HEK293 (cell line): ENCODE results near the gene PERM1.

ENCODE experiments used
- CTCF ChIA-PET: fragments of 350-600 bp; formaldehyde crosslinking; extraction: SDS; loops from one replicate; lab custom pipeline; 2021; ENCODE audit warnings: antibody characterized with exemption; lab: Yijun Ruan, JAX
- POLR2A ChIA-PET: fragments of 300-600 bp; formaldehyde crosslinking; extraction: SDS; loops from one replicate; lab custom pipeline; 2020; ENCODE audit warnings: antibody characterized with exemption, inconsistent platforms; lab: Yijun Ruan, JAX
- H3K27ac ChIP-seq: fragments of 200-500 bp; sonication (Bioruptor generic); 2 replicates; pipeline ENCODE4 v1.5.1; 2014; ENCODE audit warnings: low read depth, low read length, control low read depth, inconsistent platforms; ENCODE audit errors: extremely low read depth
- H3K36me3 ChIP-seq, 2 experiments: fragments of 200-500 bp in 1 of 2; sonication (Bioruptor generic) in 1 of 2; 1 replicate in 1 of 2; 2 replicates in 1 of 2; pipeline ENCODE4 v1.5.1; 2014 to 2017; ENCODE audit warnings: inconsistent platforms in 2 of 2, low read length in 2 of 2; ENCODE audit not compliant: control insufficient read depth in 2 of 2, insufficient read depth in 1 of 2
- H3K4me1 ChIP-seq: fragments of 200-500 bp; sonication (Bioruptor generic); 2 replicates; pipeline ENCODE4 v1.5.1; 2014; ENCODE audit warnings: mild to moderate bottlenecking, low read length, inconsistent platforms; ENCODE audit not compliant: control insufficient read depth, insufficient read depth
- H3K4me3 ChIP-seq: 2 replicates; pipeline ENCODE4 v1.5.1; 2011; ENCODE audit warnings: low read depth, mild to moderate bottlenecking, control low read depth, low read length, moderate library complexity
- H3K9me3 ChIP-seq: fragments of 200-500 bp; sonication (Bioruptor generic); 2 replicates; pipeline ENCODE4 v1.5.1; 2014; ENCODE audit warnings: low read depth, low read length, inconsistent platforms; ENCODE audit not compliant: control insufficient read depth, insufficient read depth
- EGR2 ChIP-seq: fragments of 450-650 bp; formaldehyde crosslinking; IDR thresholded peaks from 2 replicates; pipeline ENCODE4 v1.5.1; 2016; ENCODE audit warnings: low read depth, missing biosample characterization, missing genetic modification characterization
- GLIS1 ChIP-seq: fragments of 450-650 bp; formaldehyde crosslinking; IDR thresholded peaks from 2 replicates; pipeline ENCODE4 v1.5.1; 2016; ENCODE audit warnings: missing biosample characterization, missing genetic modification characterization
- HOXC10 ChIP-seq: sonication (generic); formaldehyde crosslinking; IDR thresholded peaks from 2 replicates; pipeline ENCODE4 v1.8.1; 2023; ENCODE audit warnings: mild to moderate bottlenecking, missing genetic modification reagents
- HOXD13 ChIP-seq: sonication (generic); formaldehyde crosslinking; IDR thresholded peaks from 2 replicates; pipeline ENCODE4 v1.8.0; 2022; ENCODE audit warnings: missing genetic modification reagents, borderline replicate concordance
- IKZF3 ChIP-seq: fragments of 450-650 bp; IDR thresholded peaks from 2 replicates; pipeline ENCODE4 v1.5.0; 2018; ENCODE audit warnings: missing biosample characterization, mild to moderate bottlenecking, missing genetic modification characterization, moderate library complexity
- KLF7 ChIP-seq: fragments of 450-650 bp; formaldehyde crosslinking; IDR thresholded peaks from 2 replicates; pipeline ENCODE4 v1.5.1; 2016; ENCODE audit warnings: missing biosample characterization, missing genetic modification characterization, borderline replicate concordance
- PBX3 ChIP-seq: sonication (generic); formaldehyde crosslinking; IDR thresholded peaks from 2 replicates; pipeline ENCODE4 v1.8.1; 2022; ENCODE audit warnings: mild to moderate bottlenecking, moderate library complexity, missing genetic modification reagents
- PRDM2 ChIP-seq: fragments of 450-650 bp; formaldehyde crosslinking; IDR thresholded peaks from 2 replicates; pipeline ENCODE4 v1.5.1; 2016; ENCODE audit warnings: missing biosample characterization, missing genetic modification characterization, borderline replicate concordance
- ZBTB17 ChIP-seq: fragments of 450-650 bp; formaldehyde crosslinking; IDR thresholded peaks from 2 replicates; pipeline ENCODE4 v1.5.1; 2016; ENCODE audit warnings: missing biosample characterization, missing genetic modification characterization
- ZBTB44 ChIP-seq: fragments of 450-650 bp; IDR thresholded peaks from 2 replicates; pipeline ENCODE4 v1.5.1; 2018; ENCODE audit warnings: missing biosample characterization, mild to moderate bottlenecking, missing genetic modification characterization
- ZBTB8A ChIP-seq: fragments of 450-650 bp; formaldehyde crosslinking; IDR thresholded peaks from 2 replicates; pipeline ENCODE4 v1.5.1; 2016; ENCODE audit warnings: missing biosample characterization, missing genetic modification characterization
- ZFP69B ChIP-seq: fragments of 450-650 bp; formaldehyde crosslinking; IDR thresholded peaks from 2 replicates; pipeline ENCODE4 v1.5.1; 2016; ENCODE audit warnings: missing biosample characterization, missing genetic modification characterization
- ZIC2 ChIP-seq: fragments of 450-650 bp; formaldehyde crosslinking; IDR thresholded peaks from 2 replicates; pipeline ENCODE4 v1.5.1; 2016; ENCODE audit warnings: missing biosample characterization, missing genetic modification characterization
- ZNF18 ChIP-seq: fragments of 450-650 bp; formaldehyde crosslinking; IDR thresholded peaks from 2 replicates; pipeline ENCODE4 v1.5.1; 2016; ENCODE audit warnings: missing biosample characterization, missing genetic modification characterization
- ZNF214 ChIP-seq: fragments of 450-650 bp; formaldehyde crosslinking; IDR thresholded peaks from 2 replicates; pipeline ENCODE4 v1.5.1; 2017; ENCODE audit warnings: missing biosample characterization, mild to moderate bottlenecking, missing genetic modification characterization, borderline replicate concordance
- ZNF266 ChIP-seq: fragments of 450-650 bp; formaldehyde crosslinking; IDR thresholded peaks from 2 replicates; pipeline ENCODE4 v1.5.1; 2016; ENCODE audit warnings: missing biosample characterization, missing genetic modification characterization, low read depth
- ZNF335 ChIP-seq: fragments of 450-650 bp; formaldehyde crosslinking; conservative IDR thresholded peaks from 2 replicates; pipeline ENCODE4 v1.5.1; 2016; ENCODE audit warnings: missing biosample characterization, missing genetic modification characterization
- ZNF48 ChIP-seq: fragments of 450-650 bp; formaldehyde crosslinking; IDR thresholded peaks from 2 replicates; pipeline ENCODE4 v1.5.1; 2016; ENCODE audit warnings: missing biosample characterization, missing genetic modification characterization
- ZNF561 ChIP-seq: fragments of 450-650 bp; IDR thresholded peaks from 2 replicates; pipeline ENCODE4 v1.5.1; 2018; ENCODE audit warnings: missing biosample characterization, missing genetic modification characterization, borderline replicate concordance
- ZNF660 ChIP-seq: fragments of 450-650 bp; IDR thresholded peaks from 2 replicates; pipeline ENCODE4 v1.5.1; 2018; ENCODE audit warnings: missing biosample characterization, mild to moderate bottlenecking, missing genetic modification characterization
- ZNF670 ChIP-seq: fragments of 450-650 bp; formaldehyde crosslinking; IDR thresholded peaks from 2 replicates; pipeline ENCODE4 v1.5.1; 2016; ENCODE audit warnings: missing biosample characterization, missing genetic modification characterization, low read depth
- ZNF692 ChIP-seq: fragments of 450-650 bp; formaldehyde crosslinking; IDR thresholded peaks from 2 replicates; pipeline ENCODE4 v1.5.1; 2016; ENCODE audit warnings: missing biosample characterization, missing genetic modification characterization
- ZSCAN30 ChIP-seq: fragments of 450-650 bp; IDR thresholded peaks from 2 replicates; pipeline ENCODE4 v1.5.1; 2018; ENCODE audit warnings: missing biosample characterization, mild to moderate bottlenecking, missing genetic modification characterization, moderate library complexity

PERM1 gene

GRCh38 chr1:1000357-1001056 is 18.6 kb upstream of the PERM1 start (continued):
- TF ChIP-seq PRDM2 (tag by site-specific recombination): peak; percentile 92; the same call in 1 of the 2 replicates
- TF ChIP-seq ZNF670 (tag by site-specific recombination): no peak
- TF ChIP-seq ZNF48 (tag by site-specific recombination): no peak
- TF ChIP-seq PBX3 (CRISPR knock-in tag): peak; percentile 92
- no peak for TF ChIP-seq ZNF214
- TF ChIP-seq, all 188 proteins: peak for 105

- H3K4me1 ChIP-seq: 0 out of 2 replicates have a peak, but pooled peaks cover 3% of the 10 kb centered on the region
- peak within 1 kb of the TSS; percentile 74 for H3K4me3 ChIP-seq
- ChIA-PET CTCF (interaction anchor here (0.7 kb wide), 1 partner anchor 64 kb away, joined by 3 read pairs; no protein-coding TSS in a partner anchor), POLR2A (interaction anchor here (0.5 to 6.5 kb wide), 10 partner anchors 13 to 319 kb away, joined by 3 to 44 read pairs (median 4); partner anchors contain the start of genes AGRN, ISG15 and PLEKHN1)
- H3K9me3 ChIP-seq: no peaks in the 10 kb centered on the region
- H3K27ac ChIP-seq: peak within 1 kb of the TSS; percentile 97
- H3K36me3 ChIP-seq: peaks cover 0 to 40% of the 10 kb centered on the region in 2 experiments; a peak in 2 of 3 replicates
- TF ChIP-seq ZNF660 (tag by site-specific recombination) (peak; percentile 10; the same call in 1 of the 2 replicates), ZBTB44 (tag by site-specific recombination) (peak; percentile 32), ZBTB8A (tag by site-specific recombination) (peak; percentile 84), ZFP69B (tag by site-specific recombination) (peak; percentile 68), ZBTB17 (tag by site-specific recombination) (no peak), ZNF561 (tag by site-specific recombination) (peak; percentile 47; the same call in 1 of the 2 replicates), KLF7 (tag by site-specific recombination) (peak; percentile 61; the same call in 1 of the 2 replicates), ZIC2 (tag by site-specific recombination) (peak; percentile 69; the same call in 1 of the 2 replicates), EGR2 (tag by site-specific recombination) (peak; percentile 74), HOXC10 (CRISPR knock-in tag) (peak; percentile 26; the same call in 1 of the 2 replicates), ZNF18 (tag by site-specific recombination) (peak; percentile 96), GLIS1 (peak; percentile 75), ZNF335 (tag by site-specific recombination) (no peak), IKZF3 (tag by site-specific recombination) (peak; percentile 58), HOXD13 (no peak), ZNF692 (tag by site-specific recombination) (peak; percentile 94), ZSCAN30 (tag by site-specific recombination) (peak; percentile 65; the same call in 1 of the 2 replicates), ZNF266 (tag by site-specific recombination) (no peak)
Observed at GRCh38 chr1:999725-1000356, 17.9 kb upstream of the PERM1 start, which contains the start of gene HES4. Gene HES4 (minus strand): TSS chr1:1000097. CDS start chr1:999973, 124 bp downstream.
